GM18505 (cell line): ENCODE measurements around the gene CEACAM20.

ENCODE experiments used
- ATAC-seq: cut with Tn5 transposase; IDR thresholded peaks from one replicate; pipeline ENCODE4 v1.9.1; 2021; ENCODE audit not compliant: unreplicated experiment
- POLR2A ChIP-seq: IDR thresholded peaks from 4 replicates; pipeline ENCODE4 v1.6.1; 2011; ENCODE audit warnings: borderline replicate concordance; ENCODE audit not compliant: insufficient read depth, insufficient read length; ENCODE audit errors: extremely low read depth

Gene CEACAM20

GRCh38 chr19:44532819-44533218, 3.3 kb upstream of the CEACAM20 start:
- no peak for ATAC-seq
- TF ChIP-seq POLR2A: no peak

GRCh38 chr19:44530777-44531176, 1.3 kb upstream of the CEACAM20 start:
- no peak for ATAC-seq
- no peak for TF ChIP-seq POLR2A

DNA sequence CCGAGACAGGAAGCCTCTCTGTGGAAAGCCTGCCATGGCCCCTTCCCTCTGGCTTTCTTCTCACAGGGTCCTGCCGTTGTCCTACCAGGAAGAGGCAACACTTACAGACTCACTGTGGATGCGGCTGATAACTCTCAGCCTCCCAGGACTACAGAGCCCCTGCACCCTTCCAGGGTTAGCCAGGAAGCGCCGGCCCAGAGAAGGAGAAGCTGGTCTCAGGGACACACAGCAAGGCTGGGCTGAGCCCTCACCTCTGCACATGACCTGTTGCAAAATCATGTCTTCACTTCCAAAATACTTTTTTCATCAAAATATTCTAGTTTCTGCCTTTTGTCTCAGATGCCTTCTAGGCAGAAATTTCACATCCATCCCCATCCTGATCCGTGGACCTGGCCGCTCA, 1.9 kb downstream of the CEACAM20 start:
- TF ChIP-seq POLR2A: no peak
- no peak for ATAC-seq

- TF ChIP-seq POLR2A: no peak
- ATAC-seq: no peak
Measured at GRCh38 chr19:44525721-44526430, 3.6 kb downstream of the CEACAM20 start.

- no peak for TF ChIP-seq POLR2A
- no peak for ATAC-seq
Measured at GRCh38 chr19:44521370-44521769, 8.1 kb downstream of the CEACAM20 start.

GRCh38 chr19:44517146-44517545, 12.3 kb downstream of the CEACAM20 start:
- no peak for TF ChIP-seq POLR2A
- no peak for ATAC-seq

DNA sequence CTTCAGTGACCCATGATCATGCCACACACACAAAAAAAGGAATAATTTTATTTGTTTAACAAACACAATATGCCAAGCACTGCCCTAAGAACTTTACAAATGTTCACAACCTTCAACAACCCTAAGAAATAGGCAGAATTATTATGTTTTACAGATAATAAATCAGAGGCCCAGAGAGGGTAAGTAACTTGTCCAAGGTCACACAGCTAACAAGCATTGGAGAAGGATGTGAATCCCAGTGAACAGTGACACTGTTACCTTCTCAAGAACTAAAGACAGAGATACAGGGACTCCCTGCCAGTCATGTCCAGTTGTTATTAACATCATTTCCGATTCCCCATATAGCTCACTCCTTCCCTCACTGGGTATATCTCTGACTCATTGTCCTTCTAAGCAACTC, 13.6 kb downstream of the CEACAM20 start:
- no peak for ATAC-seq
- TF ChIP-seq POLR2A: no peak

- TF ChIP-seq POLR2A: no peak
- ATAC-seq: no peak
Measured at GRCh38 chr19:44515031-44515430, 14.4 kb downstream of the CEACAM20 start.

- TF ChIP-seq POLR2A: no peak
- no peak for ATAC-seq
Measured at GRCh38 chr19:44512326-44513298, 16.9 kb downstream of the CEACAM20 start.

- no peak for TF ChIP-seq POLR2A
- no peak for ATAC-seq
Measured at GRCh38 chr19:44509478-44509877, 20.0 kb downstream of the CEACAM20 start.

- peak; percentile 92 for ATAC-seq
- TF ChIP-seq POLR2A: peak; percentile 79
Measured at GRCh38 chr19:44499962-44500949, 29.2 kb downstream of the CEACAM20 start, which contains the start of gene ZNF180. Gene ZNF180 (minus strand): TSS chr19:44500522. CDS start chr19:44497334, 3,188 bp downstream.

GRCh38 chr19:44499559-44499958, 29.9 kb downstream of the CEACAM20 start:
- TF ChIP-seq POLR2A: no peak
- no peak for ATAC-seq
